HG03108 (cell line): ENCODE results near the gene SPATC1L.
"Not testable (repeated sequence)": the region's sequence is repeated elsewhere in the genome, so short reads cannot be mapped to it uniquely, and the experiment has no call there.

Experiments used
- ATAC-seq: cut with Tn5 transposase; IDR thresholded peaks from one replicate; pipeline ENCODE4 v1.9.1; 2021; ENCODE audit warnings: moderate library complexity; ENCODE audit not compliant: unreplicated experiment

The SPATC1L gene

DNA sequence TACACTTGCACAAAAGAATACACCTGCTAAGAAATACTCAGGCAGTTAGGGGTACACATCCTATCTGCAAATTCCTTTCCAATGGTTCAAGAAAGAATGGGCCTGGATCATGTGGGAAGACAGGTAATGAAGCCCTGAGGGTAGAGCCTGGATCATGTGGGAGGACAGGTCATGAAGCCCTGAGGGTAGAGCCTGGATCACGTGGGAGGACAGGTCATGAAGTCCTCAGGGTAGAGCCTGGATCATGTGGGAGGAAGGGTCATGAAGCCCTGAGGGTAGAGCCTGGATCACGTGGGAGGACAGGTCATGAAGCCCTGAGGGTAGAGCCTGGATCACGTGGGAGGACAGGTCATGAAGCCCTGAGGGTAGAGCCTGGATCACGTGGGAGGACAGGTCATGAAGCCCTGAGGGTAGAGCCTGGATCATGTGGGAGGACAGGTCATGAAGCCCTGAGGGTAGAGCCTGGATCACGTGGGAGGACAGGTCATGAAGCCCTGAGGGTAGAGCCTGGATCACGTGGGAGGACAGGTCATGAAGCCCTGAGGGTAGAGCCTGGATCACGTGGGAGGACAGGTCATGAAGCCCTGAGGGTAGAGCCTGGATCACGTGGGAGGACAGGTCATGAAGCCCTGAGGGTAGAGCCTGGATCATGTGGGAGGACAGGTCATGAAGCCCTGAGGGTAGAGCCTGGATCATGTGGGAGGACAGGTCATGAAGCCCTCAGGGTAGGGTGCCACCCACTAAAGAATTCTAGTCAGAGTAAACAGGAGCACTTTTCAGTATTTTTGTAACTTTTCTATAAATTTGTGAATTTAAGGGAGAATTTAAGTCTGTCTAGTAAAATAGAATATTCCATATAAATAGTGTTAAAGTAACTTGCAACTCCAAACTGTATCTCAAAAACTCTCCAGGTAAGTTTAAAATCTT is 16.9 kb upstream of the SPATC1L start:
- ATAC-seq: not testable (repeated sequence)

DNA sequence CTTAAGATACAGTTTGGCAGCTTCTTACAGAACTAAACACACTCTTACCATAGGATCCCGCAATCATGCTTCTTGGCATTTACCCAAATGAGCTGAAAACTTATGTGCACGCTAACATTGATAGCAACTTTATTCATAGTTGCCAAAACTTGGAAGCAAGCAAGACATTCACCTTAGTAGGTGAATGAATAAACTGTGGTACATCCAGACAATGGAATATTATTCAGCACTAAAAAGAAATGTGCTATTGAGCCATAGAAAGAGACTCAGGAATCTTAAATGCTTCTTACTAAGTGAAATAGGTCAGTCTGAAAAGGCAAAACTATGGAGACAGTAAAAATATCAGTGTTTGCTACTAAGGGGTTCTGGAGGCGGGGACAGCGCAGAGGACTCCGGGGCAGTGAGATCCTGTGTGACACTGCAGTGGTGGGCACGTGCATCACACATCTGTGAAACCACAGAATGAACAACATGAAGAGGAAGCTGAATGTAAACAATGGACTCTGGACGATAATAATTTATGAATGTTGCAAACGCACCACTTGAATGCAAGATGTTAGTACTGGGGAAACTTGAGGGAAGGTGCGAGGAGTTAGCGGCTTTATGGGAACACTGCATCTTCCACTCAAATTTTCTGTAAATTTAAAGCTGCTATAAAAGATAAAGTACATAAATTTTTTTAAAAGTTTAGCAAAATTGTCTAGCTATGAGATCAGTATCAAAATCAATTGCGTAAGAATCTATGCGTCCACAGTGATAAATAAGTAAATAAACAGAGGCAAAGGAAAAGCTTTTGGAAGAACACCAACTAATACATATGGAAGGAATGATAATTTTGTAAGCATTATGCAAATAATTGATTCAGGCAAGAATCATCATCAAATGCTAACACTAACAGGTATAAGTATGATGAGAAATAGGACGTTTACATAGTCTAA is 15.4 kb upstream of the SPATC1L start:
- ATAC-seq: no peak

GRCh38 chr21:46196733-46197132 is 12.5 kb upstream of the SPATC1L start:
- no peak for ATAC-seq

GRCh38 chr21:46195595-46196195 is 11.4 kb upstream of the SPATC1L start:
- no peak for ATAC-seq

- ATAC-seq: no peak
Observed at GRCh38 chr21:46194374-46195334, 10.4 kb upstream of the SPATC1L start.

- no peak for ATAC-seq
Observed at GRCh38 chr21:46193829-46194373, 9.6 kb upstream of the SPATC1L start.

GRCh38 chr21:46191686-46192575 is 7.7 kb upstream of the SPATC1L start:
- no peak for ATAC-seq

DNA sequence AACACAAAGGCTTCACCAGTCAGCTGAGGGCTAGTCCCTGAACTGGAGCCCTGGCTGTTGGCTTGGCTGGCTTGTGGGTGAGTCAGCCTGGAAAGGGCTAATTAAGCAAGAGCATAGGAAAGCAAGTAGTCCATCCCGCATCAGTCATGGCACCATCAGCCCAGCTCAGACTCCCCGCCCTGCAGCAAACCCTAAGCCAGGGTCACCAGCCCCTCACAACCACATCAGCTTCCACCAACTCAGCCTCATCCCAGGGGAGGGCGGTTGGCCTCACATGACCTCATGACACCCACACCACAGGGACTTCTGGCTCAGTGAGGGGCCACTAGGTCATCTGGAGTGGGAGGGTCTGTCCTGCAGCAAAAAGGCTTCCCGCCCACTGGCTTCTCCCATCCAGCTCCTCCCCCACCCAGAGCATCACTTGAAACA is 7.0 kb upstream of the SPATC1L start:
- ATAC-seq: no peak

- ATAC-seq: no peak
Observed at GRCh38 chr21:46190491-46191131, 6.4 kb upstream of the SPATC1L start.

GRCh38 chr21:46189959-46190490 is 5.8 kb upstream of the SPATC1L start:
- ATAC-seq: no peak

- no peak for ATAC-seq
Observed at GRCh38 chr21:46189213-46189958, 5.1 kb upstream of the SPATC1L start.

GRCh38 chr21:46188226-46189212 is 4.3 kb upstream of the SPATC1L start:
- no peak for ATAC-seq

GRCh38 chr21:46187814-46188213 is 3.6 kb upstream of the SPATC1L start:
- no peak for ATAC-seq

- ATAC-seq: no peak
Observed at GRCh38 chr21:46187261-46187660, 3.0 kb upstream of the SPATC1L start.

DNA sequence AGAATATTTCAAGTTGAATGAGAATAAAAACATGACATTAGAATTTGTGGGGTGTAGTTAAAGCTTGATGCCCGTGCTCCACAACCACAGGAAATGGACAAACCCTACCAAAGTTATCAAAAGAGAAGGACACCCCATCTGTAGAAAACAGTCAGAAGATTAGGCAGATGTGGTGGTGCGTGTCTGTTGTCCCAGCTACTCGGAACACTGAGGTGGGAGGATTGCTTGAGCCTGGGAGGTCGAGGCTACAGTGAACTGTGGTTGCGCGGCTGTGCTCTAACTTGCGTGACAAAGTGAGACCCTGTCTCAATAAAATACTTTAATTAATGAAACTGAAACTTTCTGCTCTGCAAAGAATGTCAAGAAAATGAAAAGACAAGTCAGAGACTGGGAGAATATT is 1.5 kb upstream of the SPATC1L start:
- no peak for ATAC-seq
